ENCODE measurements around the gene PEX14. TPM values are rescaled to one million over a fixed set of nuclear protein-coding genes. Genes with fewer than 3 reads are reported as not detected.

PEX14 gene
- total and polyA plus RNA-seq, 9 of the 15 experiments (the other 6 are each of a cell fraction or from before 2014, with no cell fraction given) = 2.6 to 45.7 (median 22.7) TPM

- in situ Hi-C loops (cut with MboI) = no loop called here
- no peaks in the 10 kb centered on the region for H3K9me1 ChIP-seq (ENCODE audit: control insufficient read depth, insufficient read depth, low read length)
- DNase-seq (ENCODE audit: extremely low read depth in 1 of 4, low spot score in 3 of 4) (no peak), ATAC-seq (no peak), FAIRE-seq (no peak)
- peak within 1 kb of the TSS in 1 of 2 experiments; percentile 18; a peak in 2 of 4 replicates for H3K9ac ChIP-seq (ENCODE audit: insufficient read depth in 1 of 2, low read depth in 2 of 2, low read length in 2 of 2)
- H3K9me3 ChIP-seq (replicated peaks; ENCODE audit: control insufficient read depth, insufficient read depth, low read depth, low read length) = no peaks in the 10 kb centered on the region; the same call in 1 of the 2 replicates
- 78% methylated on average over 10 of the region's 10 CpGs for whole genome bisulfite sequencing (ENCODE audit: insufficient coverage, low coverage, missing lambda C conversion rate)
- POLR2A ChIA-PET = interaction anchor here (0.6 to 2.9 kb wide), 8 partner anchors 10 to 1346 kb away, joined by 3 to 9 read pairs (median 3); partner anchors contain the start of gene PGD
- CTCF ChIA-PET (ENCODE audit: low intra/inter-chr PET ratio) = no interaction called here
- BruUV-seq (replicated peaks) = no TSS peak
- no peaks in the 10 kb centered on the region for H4K20me1 ChIP-seq (replicated peaks; ENCODE audit: control insufficient read depth, insufficient read depth, low read length)
- no peak within 1 kb of the TSS for H3K4me3 ChIP-seq
- no peak within 1 kb of the TSS for H2AFZ ChIP-seq (ENCODE audit: low read depth, low read length)
- intact Hi-C loops (cut with micrococcal nuclease) = no loop called here
- H3K4me2 ChIP-seq (ENCODE audit: insufficient read depth, low read length) = no peak within 1 kb of the TSS
- H3K36me3 ChIP-seq (ENCODE audit: control insufficient read depth, insufficient read depth, low read length) = no peaks in the 10 kb centered on the region; the same call in 2 of the 3 replicates
- no peaks in the 10 kb centered on the region for H3K27me3 ChIP-seq (ENCODE audit: control insufficient read depth in 2 of 2, insufficient read depth in 2 of 2, low read length in 2 of 2)
- no peak within 1 kb of the TSS for H3K27ac ChIP-seq (ENCODE audit: extremely low read depth, low read depth, low read length)
- peaks cover 0 to 7% of the 10 kb centered on the region in 2 experiments; a peak in 1 of 5 replicates for H3K4me1 ChIP-seq (replicated peaks in 1 of 2; ENCODE audit: control insufficient read depth in 2 of 2, insufficient read depth in 2 of 2, low read length in 2 of 2)
- no peaks in the 10 kb centered on the region for H3K79me2 ChIP-seq (ENCODE audit: control insufficient read depth, insufficient read depth, low read length)
- no peak for TF ChIP-seq ZNF696 (CRISPR knock-in tag; conservative IDR thresholded peaks at IDR 0.05)
- TF ChIP-seq ZNF740 (CRISPR knock-in tag; IDR thresholded peaks at IDR 0.05) = no peak
- no peak for TF ChIP-seq ZNF740 (tag; IDR thresholded peaks at IDR 0.05)
- TF ChIP-seq CTCF (IDR thresholded peaks at IDR 0.05 in 2 of 3, conservative IDR thresholded peaks at IDR 0.05 in 1 of 3; ENCODE audit: insufficient read depth in 2 of 3, low read depth in 1 of 3, low read length in 3 of 3) = no peak
- TF ChIP-seq RREB1 (CRISPR knock-in tag; IDR thresholded peaks at IDR 0.05) = no peak
- no peak for TF ChIP-seq CAMTA2 (CRISPR knock-in tag; conservative IDR thresholded peaks at IDR 0.05)
- TF ChIP-seq USF2 (CRISPR knock-in tag; IDR thresholded peaks at IDR 0.05) = no peak
Observed at GRCh38 chr1:10449751-10450150, 25.0 kb upstream of the PEX14 start, which contains the start of gene CORT. Gene CORT, plus strand, starts transcription at chr1:10450031. Its CDS starts 193 bp downstream, at chr1:10450224.
